GM21717 (cell line): Measurements from ENCODE around the gene LIMK2.

Source experiments
- ATAC-seq: cut with Tn5 transposase; IDR thresholded peaks from one replicate; pipeline ENCODE4 v1.9.1; 2021; ENCODE audit warnings: mild to moderate bottlenecking, moderate library complexity; ENCODE audit not compliant: unreplicated experiment

The LIMK2 gene

DNA sequence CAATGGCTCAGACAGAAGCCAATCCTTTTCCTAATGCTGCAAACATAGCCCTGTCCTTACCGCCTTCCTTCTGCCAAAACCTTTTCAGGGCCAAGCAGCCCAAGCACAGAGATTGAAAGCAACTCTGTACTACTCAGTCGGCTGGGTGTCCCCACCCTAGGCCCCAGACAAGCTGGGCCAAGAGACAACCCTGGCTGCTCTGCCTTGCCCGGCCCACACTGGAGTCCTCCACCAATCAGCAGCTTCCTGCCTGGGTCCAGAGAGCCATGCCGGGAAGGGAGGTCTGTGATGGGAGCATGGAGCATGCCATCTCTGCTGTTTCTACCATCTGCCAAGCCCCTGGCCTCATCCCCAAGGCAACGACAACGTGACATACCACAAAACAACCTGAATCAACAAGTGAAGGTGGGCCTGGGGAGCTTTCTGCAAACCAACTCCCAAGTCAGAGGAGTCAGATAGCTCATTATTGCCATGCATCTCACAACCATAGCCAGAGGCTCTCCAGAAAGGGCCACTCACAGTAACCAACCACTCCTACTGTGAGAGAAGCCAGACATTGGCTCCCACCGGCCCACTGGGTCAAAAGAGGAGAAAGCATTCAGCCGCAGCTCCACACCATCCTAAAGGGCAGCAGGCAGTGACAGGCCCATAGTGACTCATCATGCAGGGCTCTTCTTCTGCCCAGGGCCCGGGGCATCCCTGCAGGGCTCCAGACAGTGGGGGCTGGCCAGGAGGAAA, 115.9 kb downstream of the LIMK2 start:
- ATAC-seq, result no peak

DNA sequence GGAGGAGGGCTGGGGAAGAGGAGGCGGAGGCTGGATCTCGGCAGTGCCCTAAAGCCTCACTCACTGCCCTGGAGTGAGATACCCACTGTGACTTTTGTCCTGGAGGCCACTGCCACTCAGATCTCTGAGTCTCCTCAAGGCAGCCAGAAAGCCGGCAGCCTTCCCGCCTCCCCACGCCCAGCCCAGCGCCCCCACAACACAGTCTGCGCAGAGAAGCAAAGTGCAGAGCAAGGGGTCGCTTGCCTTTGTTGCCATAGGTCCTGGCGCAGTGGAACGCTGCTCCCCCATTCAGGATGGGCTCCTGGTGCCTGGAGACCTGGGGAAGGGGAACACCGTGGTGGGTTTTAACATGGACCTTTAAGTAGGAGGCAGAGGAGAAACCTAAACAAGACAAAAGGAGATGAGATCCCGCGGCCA, 116.5 kb downstream of the LIMK2 start:
- no peak for ATAC-seq

DNA sequence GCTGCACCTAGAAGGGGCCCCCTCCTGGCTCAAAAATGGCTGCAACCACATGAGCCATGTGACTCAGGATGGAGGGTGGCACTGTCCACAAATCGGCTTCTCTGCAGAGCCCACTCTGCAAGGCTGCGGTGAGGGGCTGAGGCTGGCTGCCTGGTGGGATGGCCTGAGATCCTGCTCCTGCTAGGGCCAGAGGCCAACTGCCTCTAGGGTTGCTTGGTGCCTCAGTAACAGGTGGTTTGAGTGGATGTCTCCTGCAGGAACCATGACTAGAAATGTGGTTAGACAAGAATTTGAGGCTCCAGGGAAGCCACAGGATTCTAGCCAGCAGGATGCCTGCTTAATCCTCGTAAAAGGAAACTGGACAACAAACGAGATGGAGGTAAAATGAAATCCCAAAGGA, 116.9 kb downstream of the LIMK2 start:
- ATAC-seq, result no peak
